Measurements from ENCODE around the gene LRRC8B.
A peak's percentile ranks its signal among the peaks of the same experiment; 100 is the strongest.

LRRC8B gene

GRCh38 chr1:89632657-89633247, 108.1 kb downstream of the LRRC8B start, which contains the start of gene LRRC8C:
LRRC8C (plus strand) TSS chr1:89633120; CDS start chr1:89686474, 53,354 bp downstream.
- peak; percentile 65 for TF ChIP-seq CTCF (IDR thresholded peaks at IDR 0.05)

- TF ChIP-seq CTCF (IDR thresholded peaks at IDR 0.05), result no peak
These were observed 108.7 kb downstream of the LRRC8B start for GRCh38 chr1:89633248-89633799.

GRCh38 chr1:89633800-89634625, 109.4 kb downstream of the LRRC8B start:
- TF ChIP-seq CTCF (IDR thresholded peaks at IDR 0.05), result no peak

- no peak for TF ChIP-seq CTCF (IDR thresholded peaks at IDR 0.05)
These were observed 111.5 kb downstream of the LRRC8B start for GRCh38 chr1:89635825-89636815.

- no peak for TF ChIP-seq CTCF (IDR thresholded peaks at IDR 0.05)
These were observed 112.9 kb downstream of the LRRC8B start for GRCh38 chr1:89637496-89637895.

- no peak for TF ChIP-seq CTCF (IDR thresholded peaks at IDR 0.05)
These were observed 115.8 kb downstream of the LRRC8B start for GRCh38 chr1:89640440-89640839.

- no peak for TF ChIP-seq CTCF (IDR thresholded peaks at IDR 0.05)
These were observed 117.2 kb downstream of the LRRC8B start for GRCh38 chr1:89641781-89642180.

Measured in LNCAP (cell line).